ENCODE data around the gene LAMP5.

LAMP5 gene, protein sequence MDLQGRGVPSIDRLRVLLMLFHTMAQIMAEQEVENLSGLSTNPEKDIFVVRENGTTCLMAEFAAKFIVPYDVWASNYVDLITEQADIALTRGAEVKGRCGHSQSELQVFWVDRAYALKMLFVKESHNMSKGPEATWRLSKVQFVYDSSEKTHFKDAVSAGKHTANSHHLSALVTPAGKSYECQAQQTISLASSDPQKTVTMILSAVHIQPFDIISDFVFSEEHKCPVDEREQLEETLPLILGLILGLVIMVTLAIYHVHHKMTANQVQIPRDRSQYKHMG

DNA sequence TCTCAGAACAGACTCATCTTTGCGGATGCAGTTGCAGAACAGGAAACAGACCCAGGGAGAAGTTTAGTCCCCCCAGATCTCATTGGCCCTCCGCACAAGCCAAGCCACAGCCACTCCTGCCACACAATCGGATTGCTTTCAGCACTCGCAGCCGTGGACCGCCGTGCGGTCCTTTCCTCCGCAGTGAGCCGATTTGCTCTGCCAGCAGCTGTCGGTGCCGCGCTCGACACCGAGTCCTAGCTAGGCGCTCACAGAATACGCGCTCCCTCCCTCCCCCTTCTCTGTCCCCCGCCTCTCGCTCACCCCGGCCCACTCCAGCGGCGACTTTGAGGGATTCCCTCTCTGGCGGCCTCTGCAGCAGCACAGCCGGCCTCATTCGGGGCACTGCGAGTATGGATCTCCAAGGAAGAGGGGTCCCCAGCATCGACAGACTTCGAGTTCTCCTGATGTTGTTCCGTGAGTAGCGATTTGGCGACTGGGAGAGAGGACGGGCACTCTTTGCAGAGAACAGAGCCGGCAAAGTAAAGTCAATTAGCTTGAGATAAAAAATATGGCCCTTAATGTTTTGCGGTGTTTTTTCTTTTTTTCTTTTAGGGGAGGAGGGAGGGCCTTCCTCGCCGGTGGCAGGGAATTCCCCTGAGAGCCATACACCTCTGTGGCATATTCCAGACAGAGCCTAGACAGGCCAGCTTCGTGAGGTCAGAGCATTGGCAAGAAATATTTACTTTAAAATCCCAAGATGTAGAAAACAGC, at the start of gene LAMP5:
TSS of gene LAMP5 (plus strand) at position 130 of the 753 bp plus-strand sequence. CDS start at position 393, 263 bp downstream.
- peak; percentile 75 for DNase-seq

DNA sequence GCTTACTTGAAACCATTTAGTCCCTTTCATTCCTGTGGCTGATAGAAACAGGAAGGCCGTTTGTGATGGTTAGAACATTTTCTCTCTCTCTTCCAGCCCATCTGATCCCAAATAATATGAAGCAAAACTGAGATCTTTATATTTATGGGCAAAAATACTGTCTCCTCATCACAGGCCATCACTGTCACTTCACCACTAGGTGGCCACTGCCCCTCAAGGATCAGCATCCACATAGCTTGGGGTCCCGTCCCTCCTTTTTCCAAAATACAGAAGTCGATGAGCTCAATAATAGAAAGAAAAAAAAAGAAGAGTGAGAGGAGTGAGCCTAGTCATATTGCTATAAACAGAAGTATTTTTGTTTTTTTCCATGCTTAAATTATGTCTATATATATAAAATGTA, 46.4 kb upstream of the LAMP5 start:
- DNase-seq = no peak

DNA sequence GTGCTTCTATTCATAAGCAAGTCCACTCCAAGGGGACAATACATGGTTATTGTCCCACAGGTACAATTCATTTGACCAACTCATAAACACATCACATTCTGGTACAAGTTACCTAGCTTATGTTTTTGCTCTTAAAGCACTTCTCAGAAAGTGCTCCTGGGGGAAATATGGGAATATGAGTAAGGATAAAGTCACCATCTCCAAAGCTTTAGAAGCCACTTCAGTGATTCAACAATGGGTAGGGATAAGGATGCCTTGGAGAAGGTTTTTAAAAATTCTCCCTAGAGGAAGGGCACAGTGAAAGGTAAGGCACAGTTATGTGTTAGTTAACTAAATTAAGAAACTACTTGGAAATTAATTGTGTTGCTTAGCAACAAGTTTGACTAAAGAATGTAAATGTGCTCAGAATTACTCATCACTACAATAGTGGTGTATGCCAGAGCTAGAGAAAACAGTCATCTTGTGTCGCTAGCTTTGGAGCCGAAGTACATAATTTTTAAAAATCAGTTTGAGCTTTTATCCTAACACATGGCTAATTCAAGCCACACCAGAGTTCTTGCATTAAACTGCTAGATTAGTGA, 39.5 kb upstream of the LAMP5 start:
- no peak for DNase-seq

DNA sequence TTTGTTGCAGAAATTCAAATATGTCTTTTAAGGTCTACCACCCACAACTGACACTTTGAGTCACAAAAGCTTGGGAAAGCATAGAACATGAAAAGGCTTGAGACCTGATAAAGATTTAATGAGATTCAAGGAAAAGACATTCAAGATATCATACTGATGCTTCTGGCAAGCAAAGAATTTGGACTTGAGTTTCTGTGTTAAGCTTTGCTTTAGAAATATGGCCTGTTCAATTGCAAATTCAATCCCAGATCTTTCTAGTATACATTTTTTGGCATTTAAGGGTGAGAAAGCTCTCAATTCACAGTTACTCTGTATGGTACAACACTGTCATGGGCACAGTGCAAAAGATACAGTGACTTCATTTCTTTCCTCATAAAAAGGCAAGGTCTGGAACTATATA, 38.9 kb upstream of the LAMP5 start:
- DNase-seq = no peak

DNA sequence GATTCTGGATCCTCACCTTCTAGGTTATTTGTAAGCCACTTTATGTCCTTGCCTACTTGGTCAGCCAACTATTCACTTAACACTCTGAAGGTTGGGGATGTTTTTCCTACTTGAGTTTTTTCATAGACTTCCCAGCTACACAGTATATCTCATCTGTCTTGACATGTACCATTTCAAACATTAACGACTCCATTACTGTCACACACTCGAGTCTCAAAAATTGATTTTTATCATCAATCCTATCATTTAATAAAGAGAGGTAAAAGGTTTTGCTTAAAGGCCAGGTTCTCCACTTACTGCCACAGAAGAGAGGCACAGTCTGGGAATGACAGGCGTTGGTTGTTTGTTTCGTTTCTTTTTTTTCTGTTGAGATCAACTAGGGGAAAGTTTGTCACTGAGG, 38.2 kb upstream of the LAMP5 start:
- DNase-seq = no peak

DNA sequence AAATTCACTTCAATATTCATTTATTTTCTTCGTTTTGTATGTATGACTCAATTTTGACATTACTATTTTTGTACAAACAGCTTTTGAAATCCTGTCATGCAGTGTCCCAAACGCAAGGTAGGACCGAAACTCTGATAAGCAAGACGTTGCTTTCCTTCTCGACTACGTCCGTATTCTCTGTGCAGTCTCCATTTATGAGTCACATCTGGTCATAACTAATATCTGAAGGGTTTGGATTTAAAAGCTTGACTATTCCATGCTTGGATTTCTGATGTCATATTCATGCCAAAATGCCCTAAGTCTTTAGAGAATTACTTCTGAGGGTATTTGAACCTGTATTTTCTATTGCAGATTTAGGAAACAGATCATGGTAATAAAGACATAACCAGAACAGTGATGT, 37.8 kb upstream of the LAMP5 start:
- DNase-seq = no peak

DNA sequence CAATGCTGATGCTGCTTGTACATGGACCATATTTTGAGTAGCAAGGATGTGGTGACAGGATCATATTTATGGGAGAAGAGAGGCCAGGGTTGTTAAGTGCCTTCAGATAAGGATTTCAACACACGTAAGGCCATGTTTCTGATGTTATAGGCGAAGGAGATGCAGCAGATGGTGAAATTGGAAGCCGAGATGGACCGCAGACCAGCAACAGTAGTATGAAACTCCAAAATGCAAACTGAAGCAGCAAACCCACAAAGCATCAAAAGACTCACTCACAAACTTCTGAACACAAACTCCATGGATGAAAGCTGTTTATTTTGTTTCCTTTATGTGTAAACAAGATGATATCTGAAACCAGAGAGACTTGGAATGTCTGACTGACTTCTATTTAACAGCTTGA, 35.6 kb upstream of the LAMP5 start:
- DNase-seq = no peak

DNA sequence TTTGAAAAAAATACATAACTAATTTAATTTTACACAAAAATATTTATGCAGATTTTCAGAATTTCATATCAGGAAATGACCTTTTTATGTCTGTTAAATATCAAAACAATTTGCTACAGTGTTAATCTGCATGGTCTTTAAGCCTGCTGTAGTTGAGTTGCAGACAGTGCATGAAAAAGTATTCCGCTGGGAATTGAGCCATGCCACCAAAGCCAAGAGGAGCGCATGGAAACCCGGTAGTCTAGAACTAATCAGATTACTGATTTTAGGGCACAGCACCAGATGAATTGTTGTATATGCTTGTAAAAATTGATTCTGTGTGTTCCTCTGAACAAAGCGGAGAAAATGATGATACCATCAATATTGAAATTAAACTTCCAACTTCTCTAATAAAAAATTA, 34.3 kb upstream of the LAMP5 start:
- no peak for DNase-seq

DNA sequence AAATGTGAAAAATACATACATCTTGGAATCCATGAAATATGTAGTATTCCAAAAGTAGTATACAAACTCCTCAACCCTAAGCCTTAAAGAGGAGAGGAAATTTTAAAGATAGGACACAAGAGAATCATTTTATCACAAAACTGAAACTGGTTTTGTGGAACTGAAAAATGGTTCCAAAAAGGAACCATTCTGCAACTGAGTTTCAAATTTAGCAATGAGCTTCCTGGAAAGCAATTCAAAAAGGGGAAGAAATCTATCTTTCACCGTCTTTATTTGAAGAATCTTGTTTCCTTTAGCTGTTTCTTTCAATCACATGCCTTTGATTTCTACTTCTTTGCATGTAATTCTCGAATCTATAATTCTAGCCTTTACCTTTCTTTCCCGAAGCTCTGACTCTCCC, 32.2 kb upstream of the LAMP5 start:
- no peak for DNase-seq

DNA sequence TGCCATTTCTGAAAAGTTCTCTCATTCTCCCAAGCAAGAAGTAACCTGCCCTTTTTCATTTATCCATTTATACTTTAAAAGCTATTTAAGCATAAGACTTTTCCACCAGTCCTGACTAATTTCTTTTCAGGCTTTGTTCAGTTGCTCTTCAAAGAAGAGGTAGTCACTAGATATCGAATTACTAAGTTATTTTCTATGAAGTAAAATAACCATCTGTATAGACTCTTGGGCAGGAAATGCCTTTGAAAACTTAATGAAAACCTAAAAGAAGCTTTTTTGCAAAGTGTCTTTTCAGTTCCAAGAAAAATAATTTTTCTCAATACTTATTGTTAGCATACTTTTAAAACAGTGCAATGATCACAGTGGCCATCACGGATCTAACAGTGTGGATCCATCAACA, 31.3 kb upstream of the LAMP5 start:
- DNase-seq = no peak

DNA sequence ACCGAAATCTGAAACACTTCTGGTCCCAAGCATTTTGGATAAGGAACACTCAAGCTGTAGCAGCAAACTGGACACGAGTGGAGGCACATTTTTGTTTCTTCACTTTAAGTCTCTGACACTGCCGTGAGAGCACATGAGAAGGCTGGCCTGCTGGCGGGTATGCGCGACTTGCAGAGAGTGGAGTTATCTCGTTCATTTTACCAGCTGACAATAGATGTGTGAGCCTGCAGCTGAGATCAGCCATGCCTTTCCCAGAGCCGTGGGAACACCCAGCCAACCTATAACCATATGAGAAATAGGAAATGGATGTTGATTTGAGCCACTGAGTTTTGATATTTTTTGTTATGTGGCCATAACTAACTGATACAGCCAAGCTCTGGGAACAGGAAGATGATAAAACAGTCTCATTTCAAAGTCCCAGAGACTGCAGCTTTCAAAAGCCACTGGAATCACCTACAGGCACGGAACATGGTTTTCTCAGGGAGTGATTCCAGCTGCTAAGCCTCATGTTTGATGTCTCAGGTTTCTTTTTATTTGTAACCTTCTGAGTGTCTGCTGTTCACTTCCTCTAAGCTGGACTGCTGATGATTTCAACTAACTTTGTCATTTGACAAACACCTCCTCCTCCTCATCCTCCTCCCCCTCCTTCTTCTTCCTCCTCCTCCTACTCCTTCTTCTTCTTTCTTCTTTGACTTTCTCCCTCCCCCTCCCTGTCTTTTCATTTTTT, 28.6 kb upstream of the LAMP5 start:
- DNase-seq = no peak

DNA sequence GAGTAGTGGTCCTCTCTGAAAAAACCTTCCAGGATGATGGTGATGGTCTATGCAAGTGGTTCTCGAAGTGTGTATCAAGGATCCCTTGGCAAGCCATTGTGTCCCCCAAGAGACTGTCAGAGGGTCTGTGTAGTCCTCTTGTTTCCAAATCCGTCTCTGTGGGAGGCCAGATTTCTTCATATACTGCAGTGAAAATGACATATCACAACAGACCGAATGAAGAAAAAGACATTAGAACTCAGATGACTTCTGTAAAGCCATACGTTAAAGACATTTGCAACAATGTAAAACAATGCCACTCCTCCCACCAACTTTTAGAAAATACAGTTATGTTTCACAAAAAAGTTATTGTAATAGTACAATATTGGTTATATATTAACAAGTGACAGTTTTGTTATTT, 27.2 kb upstream of the LAMP5 start:
- no peak for DNase-seq

DNA sequence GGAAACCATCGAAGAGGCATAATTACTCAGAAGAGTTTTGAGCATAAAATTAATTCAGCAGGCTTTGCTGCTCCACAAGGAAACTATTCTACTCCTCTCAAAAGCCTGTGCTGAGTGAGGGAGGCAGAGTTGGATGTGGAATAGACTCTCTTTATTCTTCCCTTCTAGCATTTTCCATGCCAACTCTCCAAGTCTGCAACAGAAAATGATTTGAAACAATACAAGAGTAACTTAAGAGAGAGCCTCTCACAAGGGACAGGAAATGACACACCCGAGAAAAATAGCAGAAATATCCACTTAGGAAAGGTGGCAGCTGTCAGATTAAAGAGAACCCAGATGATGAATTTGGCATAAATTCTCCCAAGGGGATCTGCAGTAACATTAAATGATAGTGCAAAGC, 26.3 kb upstream of the LAMP5 start:
- no peak for DNase-seq

DNA sequence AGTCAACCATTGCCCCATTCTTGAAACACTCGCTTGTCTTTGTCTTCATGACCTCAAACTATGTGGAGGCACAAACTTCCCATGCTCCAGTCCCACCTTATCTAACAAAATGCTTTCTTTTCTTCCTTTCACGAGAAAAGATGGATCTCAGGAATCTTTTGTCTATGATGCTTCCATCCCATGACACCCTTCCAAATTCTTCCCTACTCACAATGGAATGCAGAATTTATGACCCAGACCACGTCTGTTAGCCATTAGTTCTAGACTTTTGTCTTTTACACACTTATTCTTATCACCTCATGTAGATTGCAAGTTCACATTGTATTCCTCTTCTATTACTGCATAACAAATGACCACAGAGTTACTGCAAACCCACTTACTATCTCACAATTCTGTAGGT, 24.2 kb upstream of the LAMP5 start:
- DNase-seq = no peak

DNA sequence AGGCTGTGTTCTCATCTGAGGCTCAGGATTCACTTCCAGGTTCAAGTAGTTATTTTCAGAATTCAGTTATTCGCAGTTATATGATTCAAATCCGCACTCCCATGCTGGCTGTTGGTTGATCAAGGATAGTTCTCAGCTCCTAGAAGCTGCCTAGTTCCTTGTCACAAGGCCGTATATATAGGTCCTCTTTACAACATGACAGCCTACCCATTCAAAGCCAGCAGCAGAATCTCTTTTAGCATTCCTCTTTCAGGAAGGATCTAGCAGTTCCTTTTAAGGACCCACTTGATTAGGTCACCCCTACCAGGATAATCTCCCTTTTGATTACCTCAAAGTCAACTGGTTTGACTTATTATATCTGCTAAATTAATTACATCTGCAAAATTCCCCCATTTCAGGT, 23.8 kb upstream of the LAMP5 start:
- no peak for DNase-seq

DNA sequence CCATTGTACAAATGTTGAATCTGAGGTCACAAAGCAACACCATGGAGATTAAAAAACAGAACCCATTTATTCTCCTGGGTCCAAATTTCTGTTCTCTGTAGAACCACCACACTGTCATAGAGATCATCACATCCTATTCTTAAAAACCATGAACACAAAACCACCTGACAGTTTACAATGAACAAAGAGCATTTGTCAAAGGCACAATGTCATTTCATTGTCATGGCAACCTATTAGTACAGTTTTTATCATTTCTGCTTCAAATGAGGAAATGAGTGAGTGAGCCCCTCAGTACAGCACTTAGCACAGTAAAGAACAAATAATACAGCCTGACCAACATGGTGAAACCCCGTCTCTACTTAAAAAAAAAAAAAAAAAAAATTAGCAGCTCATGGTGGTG, 23.1 kb upstream of the LAMP5 start:
- DNase-seq = no peak

DNA sequence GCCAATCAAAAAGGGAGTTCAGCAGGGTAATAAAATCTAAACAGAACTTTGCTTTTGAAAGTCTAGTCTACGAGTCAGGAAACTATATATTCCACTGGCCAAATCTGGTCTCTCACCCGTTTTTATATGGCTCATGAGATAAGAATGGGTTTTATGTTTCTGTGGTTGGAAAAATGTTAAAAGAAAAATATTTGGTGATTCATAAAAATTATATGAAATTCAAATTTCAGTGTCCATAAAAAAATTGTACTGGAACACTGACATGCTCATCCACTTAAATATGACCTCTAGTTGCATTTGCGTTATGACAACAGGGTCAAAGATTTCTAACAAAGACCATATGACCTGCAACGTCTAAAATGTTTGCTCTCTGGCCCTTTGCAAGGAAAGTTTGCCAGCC, 22.3 kb upstream of the LAMP5 start:
- no peak for DNase-seq

DNA sequence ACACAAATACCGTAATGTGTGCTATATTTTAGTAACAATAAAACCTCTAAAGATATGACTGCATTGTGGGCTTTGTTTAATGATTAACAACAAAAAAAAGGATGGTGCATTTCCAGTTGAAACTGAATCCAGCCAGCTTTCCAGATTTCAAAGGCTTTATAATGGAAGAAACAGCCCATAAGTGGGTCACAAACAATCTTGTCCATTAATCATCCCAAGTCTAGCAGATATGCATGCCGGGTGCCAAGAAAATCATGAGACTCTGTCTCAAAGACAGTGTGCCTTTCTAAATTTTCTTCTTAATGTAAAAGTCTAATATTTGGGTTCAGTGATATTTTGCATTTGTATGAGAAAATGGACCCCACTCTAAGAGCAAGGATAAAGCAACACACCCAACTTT, 20.6 kb upstream of the LAMP5 start:
- DNase-seq = no peak

DNA sequence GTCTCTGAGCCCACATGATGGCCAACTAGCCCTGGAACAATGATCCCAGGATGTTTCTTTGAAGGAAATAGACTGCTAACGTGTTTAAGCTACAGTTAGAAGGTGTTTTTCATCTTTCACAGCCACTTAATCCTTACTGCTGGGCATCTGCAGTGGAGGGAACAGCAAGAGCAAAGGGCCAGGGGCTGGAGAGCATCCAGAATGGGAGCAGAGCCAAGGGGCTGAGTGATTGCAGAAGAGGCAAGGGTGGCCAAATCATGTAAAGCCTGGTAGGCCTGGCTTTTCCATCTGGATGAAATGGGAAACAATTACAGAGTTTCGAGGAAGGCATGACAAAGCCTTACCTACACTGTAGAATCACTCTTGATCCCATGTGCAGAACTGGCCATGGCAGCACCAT, 18.7 kb upstream of the LAMP5 start:
- DNase-seq = no peak

DNA sequence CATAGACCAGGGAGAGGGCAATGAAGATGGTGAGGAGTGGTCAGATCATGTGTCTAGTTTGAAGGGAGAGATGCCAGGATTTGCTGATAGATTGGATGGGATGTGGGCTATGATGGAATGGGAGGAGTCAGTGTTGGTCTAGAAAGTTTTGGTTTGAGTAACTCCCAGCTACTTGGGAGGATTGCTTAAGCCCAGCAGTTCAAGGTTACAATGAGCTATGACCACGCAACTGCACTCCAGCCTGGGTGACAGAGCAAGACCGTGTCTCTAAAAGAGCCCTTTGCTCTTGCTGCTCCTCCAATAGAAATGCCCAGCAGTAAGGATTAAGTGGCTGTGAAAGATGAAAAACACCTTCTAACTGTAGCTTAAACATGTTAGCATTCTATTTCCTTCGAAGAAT, 18.2 kb upstream of the LAMP5 start:
- no peak for DNase-seq

DNA sequence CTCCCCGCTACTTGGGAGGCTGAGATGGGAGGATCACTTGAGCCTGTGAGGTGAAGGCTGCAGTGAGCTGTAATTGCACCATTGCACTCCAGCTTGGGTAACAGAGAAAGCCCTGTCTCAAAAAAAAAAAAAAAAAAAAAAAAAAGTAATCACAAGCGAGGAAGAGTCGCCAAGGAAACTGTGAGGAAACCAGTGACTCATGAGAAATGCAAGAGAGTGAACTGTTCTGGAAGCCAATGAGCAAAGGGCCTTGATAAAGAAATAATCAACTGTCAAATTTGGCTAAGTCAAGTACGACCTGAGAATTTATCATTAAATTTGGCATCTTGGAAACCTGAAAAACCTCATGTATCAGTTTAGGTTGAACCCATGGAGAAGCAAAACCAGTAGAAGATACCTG, 16.1 kb upstream of the LAMP5 start:
- no peak for DNase-seq

DNA sequence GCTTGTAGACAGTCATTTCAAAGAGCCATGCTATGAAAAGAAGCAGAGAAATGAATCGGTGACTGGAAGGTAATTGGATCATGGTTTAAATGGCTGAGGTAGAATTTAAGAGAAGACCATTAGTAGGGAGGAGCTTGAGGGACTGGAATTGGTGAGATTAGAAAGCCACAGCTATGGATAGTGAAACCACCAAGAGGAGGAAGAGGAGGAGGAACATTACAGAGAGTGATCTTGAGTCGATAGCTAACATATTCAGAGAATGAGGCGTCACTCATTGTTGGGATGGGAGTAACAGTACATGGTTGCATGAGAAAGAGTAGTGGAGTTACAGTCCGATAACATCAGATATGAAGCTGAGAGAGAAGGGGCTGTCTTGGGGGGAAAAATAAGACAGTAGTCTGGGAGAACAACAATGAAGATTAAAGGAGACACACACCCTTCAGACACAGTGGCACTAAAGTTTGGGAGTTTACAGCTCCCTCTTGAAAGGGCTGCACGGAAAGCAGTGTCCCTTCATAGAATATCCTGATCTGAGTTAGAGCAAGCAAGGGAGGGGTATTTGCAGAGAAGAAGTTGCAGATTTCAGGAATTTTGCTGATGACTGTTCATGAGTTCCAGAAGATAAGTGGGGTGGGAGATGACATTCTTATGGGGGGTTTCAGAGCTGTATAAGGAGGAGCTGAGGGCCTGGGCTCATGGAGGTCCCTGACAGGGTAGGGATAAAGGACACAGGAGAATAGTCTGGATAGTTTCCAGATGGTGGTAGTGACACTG, 15.1 kb upstream of the LAMP5 start:
- DNase-seq = no peak

DNA sequence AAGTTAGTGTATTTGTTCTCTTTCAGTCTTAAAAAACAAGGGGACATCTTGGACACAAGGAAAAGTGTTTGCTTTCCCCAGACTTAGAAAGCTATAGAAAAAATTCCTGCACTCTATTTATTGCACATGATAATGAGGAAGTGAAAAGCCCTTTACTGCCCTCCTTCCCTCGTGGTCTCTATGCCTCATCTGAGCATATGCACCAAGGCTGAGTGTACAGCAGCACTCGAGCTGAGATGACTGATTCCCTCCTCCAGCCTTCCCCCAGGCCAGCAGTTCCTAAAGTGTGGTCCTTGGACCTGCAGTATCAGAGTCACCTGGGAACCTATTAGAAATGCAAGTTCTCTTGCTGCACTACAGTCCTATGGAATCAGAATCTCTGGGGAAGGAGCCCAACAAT, 14.3 kb upstream of the LAMP5 start:
- no peak for DNase-seq
